Measurements from ENCODE around the gene CASP12.

Gene CASP12

DNA sequence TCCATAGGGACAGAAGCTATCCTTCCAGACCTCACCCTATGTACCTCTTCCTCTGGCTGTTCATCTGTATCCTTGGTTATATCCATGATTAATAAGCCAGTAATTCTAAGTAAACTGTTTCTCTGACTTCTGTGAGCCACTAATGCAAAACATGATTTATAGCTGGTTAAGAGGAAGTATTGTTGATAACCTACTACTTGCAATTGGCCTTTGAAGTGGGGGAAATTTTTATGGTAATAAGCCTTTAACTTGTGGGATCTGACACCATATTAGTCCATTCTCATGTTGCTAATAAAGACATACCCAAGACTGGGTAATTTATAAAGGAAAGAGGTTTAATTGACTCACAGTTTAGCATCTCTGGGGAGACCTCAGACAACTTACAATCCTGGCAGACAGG lies 21.9 kb downstream of the CASP12 start:
- TF ChIP-seq USF1 (IDR thresholded peaks at IDR 0.05) (no peak), CREB1 (IDR thresholded peaks at IDR 0.05; ENCODE audit: low read depth) (no peak), FOXM1 (IDR thresholded peaks at IDR 0.05; ENCODE audit: borderline replicate concordance, low read depth) (no peak), TAF1 (IDR thresholded peaks at IDR 0.05; ENCODE audit: low read depth) (no peak), ZBTB7A (IDR thresholded peaks at IDR 0.05; ENCODE audit: low read depth) (no peak), RAD21 (IDR thresholded peaks at IDR 0.05; ENCODE audit: low read depth) (no peak), EGR1 (IDR thresholded peaks at IDR 0.05) (no peak), TCF12 (IDR thresholded peaks at IDR 0.05; ENCODE audit: low read depth) (no peak), TEAD4 (IDR thresholded peaks at IDR 0.05) (no peak), NFIC (IDR thresholded peaks at IDR 0.05) (no peak), YY1 (IDR thresholded peaks at IDR 0.05; ENCODE audit: low read depth) (no peak), MAX (IDR thresholded peaks at IDR 0.05) (no peak), EP300 (IDR thresholded peaks at IDR 0.05; ENCODE audit: borderline replicate concordance) (no peak), CEBPB (IDR thresholded peaks at IDR 0.05) (no peak)
- TF ChIP-seq, protein P1, sequence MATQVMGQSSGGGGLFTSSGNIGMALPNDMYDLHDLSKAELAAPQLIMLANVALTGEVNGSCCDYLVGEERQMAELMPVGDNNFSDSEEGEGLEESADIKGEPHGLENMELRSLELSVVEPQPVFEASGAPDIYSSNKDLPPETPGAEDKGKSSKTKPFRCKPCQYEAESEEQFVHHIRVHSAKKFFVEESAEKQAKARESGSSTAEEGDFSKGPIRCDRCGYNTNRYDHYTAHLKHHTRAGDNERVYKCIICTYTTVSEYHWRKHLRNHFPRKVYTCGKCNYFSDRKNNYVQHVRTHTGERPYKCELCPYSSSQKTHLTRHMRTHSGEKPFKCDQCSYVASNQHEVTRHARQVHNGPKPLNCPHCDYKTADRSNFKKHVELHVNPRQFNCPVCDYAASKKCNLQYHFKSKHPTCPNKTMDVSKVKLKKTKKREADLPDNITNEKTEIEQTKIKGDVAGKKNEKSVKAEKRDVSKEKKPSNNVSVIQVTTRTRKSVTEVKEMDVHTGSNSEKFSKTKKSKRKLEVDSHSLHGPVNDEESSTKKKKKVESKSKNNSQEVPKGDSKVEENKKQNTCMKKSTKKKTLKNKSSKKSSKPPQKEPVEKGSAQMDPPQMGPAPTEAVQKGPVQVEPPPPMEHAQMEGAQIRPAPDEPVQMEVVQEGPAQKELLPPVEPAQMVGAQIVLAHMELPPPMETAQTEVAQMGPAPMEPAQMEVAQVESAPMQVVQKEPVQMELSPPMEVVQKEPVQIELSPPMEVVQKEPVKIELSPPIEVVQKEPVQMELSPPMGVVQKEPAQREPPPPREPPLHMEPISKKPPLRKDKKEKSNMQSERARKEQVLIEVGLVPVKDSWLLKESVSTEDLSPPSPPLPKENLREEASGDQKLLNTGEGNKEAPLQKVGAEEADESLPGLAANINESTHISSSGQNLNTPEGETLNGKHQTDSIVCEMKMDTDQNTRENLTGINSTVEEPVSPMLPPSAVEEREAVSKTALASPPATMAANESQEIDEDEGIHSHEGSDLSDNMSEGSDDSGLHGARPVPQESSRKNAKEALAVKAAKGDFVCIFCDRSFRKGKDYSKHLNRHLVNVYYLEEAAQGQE (IDR thresholded peaks at IDR 0.05; ENCODE audit: low read depth): no peak

GRCh38 chr11:104873252-104873651 lies 25.0 kb downstream of the CASP12 start:
- TF ChIP-seq EP300 (IDR thresholded peaks at IDR 0.05; ENCODE audit: borderline replicate concordance) (no peak), ZBTB7A (IDR thresholded peaks at IDR 0.05; ENCODE audit: low read depth) (no peak), MAX (IDR thresholded peaks at IDR 0.05) (no peak), TCF12 (IDR thresholded peaks at IDR 0.05; ENCODE audit: low read depth) (no peak), TAF1 (IDR thresholded peaks at IDR 0.05; ENCODE audit: low read depth) (no peak), RAD21 (IDR thresholded peaks at IDR 0.05; ENCODE audit: low read depth) (no peak), TEAD4 (IDR thresholded peaks at IDR 0.05) (no peak), EGR1 (IDR thresholded peaks at IDR 0.05) (no peak), FOXM1 (IDR thresholded peaks at IDR 0.05; ENCODE audit: borderline replicate concordance, low read depth) (no peak), NFIC (IDR thresholded peaks at IDR 0.05) (no peak), CEBPB (IDR thresholded peaks at IDR 0.05) (no peak), CREB1 (IDR thresholded peaks at IDR 0.05; ENCODE audit: low read depth) (no peak), USF1 (IDR thresholded peaks at IDR 0.05) (no peak), YY1 (IDR thresholded peaks at IDR 0.05; ENCODE audit: low read depth) (no peak)
- TF ChIP-seq, protein P1 (IDR thresholded peaks at IDR 0.05; ENCODE audit: low read depth): no peak

DNA sequence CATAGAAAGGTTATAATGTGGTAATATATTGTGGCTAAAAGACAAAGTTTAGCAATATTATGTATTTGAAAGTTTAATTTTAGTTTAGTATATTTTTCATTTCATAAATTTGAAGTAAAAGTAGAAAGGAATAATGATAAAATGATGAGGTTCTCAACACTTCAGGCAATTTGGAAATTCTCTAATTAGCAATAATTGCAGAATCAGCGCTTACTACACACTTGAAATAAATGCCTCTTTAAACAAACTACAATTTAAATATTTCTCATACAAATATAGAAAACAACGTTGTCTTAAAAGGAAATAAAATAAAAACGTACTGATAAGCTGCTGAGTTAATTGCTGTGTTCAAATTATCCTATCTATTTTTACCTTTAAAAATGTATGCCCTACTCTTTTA lies 25.9 kb downstream of the CASP12 start:
- TF ChIP-seq NFIC (IDR thresholded peaks at IDR 0.05) (no peak), YY1 (IDR thresholded peaks at IDR 0.05; ENCODE audit: low read depth) (no peak), TCF12 (IDR thresholded peaks at IDR 0.05; ENCODE audit: low read depth) (no peak), USF1 (IDR thresholded peaks at IDR 0.05) (no peak), EGR1 (IDR thresholded peaks at IDR 0.05) (no peak), ZBTB7A (IDR thresholded peaks at IDR 0.05; ENCODE audit: low read depth) (no peak), RAD21 (IDR thresholded peaks at IDR 0.05; ENCODE audit: low read depth) (no peak), MAX (IDR thresholded peaks at IDR 0.05) (no peak), FOXM1 (IDR thresholded peaks at IDR 0.05; ENCODE audit: borderline replicate concordance, low read depth) (no peak)

DNA sequence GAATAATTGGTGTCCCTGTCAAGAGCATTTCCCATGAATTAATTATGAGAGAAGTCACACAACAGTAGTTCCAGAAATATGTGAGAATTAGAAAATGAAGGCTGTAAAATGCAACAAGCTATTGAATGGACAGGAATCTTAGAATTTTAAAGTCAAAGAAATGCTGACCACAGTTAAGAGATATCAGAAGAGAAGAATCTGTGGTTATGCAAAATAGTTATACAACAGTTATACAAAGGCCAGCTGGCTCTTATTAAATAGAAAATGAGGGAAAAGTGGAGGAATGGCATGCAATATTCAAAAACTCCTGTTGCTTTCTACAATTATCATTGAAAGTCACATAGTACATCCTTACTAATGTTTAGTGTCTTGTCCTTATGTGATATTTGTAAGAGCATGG lies 27.4 kb downstream of the CASP12 start:
- TF ChIP-seq, protein P1 (IDR thresholded peaks at IDR 0.05; ENCODE audit: low read depth): no peak
- TF ChIP-seq TEAD4 (IDR thresholded peaks at IDR 0.05): no peak
- no peak for TF ChIP-seq TCF12 (IDR thresholded peaks at IDR 0.05; ENCODE audit: low read depth)
- TF ChIP-seq RAD21 (IDR thresholded peaks at IDR 0.05; ENCODE audit: low read depth): no peak
- TF ChIP-seq USF1 (IDR thresholded peaks at IDR 0.05): no peak
- no peak for TF ChIP-seq CEBPB (IDR thresholded peaks at IDR 0.05)
- no peak for TF ChIP-seq NFIC (IDR thresholded peaks at IDR 0.05)
- no peak for TF ChIP-seq ZBTB7A (IDR thresholded peaks at IDR 0.05; ENCODE audit: low read depth)
- no peak for TF ChIP-seq MAX (IDR thresholded peaks at IDR 0.05)
- no peak for TF ChIP-seq FOXM1 (IDR thresholded peaks at IDR 0.05; ENCODE audit: borderline replicate concordance, low read depth)

Data from Ishikawa (cell line).